Mammary epithelial cell (primary cell): Measurements from ENCODE around the gene CTSD.

Experiments used
- CTCF ChIP-seq, 2 donors: IDR thresholded peaks in 1 of 2; conservative IDR thresholded peaks in 1 of 2; 2 replicates each; pipeline ENCODE4 v1.5.1; 2011 to 2012; ENCODE audit warnings: inconsistent platforms in 2 of 2, low read length in 2 of 2, mild to moderate bottlenecking in 2 of 2, control low read depth in 1 of 2, low read depth in 1 of 2; ENCODE audit not compliant: insufficient read depth in 1 of 2; ENCODE audit errors: extremely low read depth in 1 of 2
- EZH2 ChIP-seq: IDR thresholded peaks from 2 replicates; pipeline ENCODE4 v1.6.1; 2012; ENCODE audit warnings: low read length, inconsistent platforms, borderline replicate concordance

- TF ChIP-seq EZH2 (no peak), CTCF (conservative IDR thresholded peaks at IDR 0.05 in 1 of 2, IDR thresholded peaks at IDR 0.05 in 1 of 2; ENCODE audit: extremely low read depth in 1 of 2, insufficient read depth in 1 of 2, low read depth in 1 of 2, low read length in 2 of 2) (no peak)
Measured at GRCh38 chr11:1785749-1786413, 22.2 kb upstream of the CTSD start.
